GM19043 (cell line): Measurements from ENCODE around the gene CCDC102A.

Experiments
- ATAC-seq: cut with Tn5 transposase; IDR thresholded peaks from one replicate; pipeline ENCODE4 v1.9.1; 2021; ENCODE audit warnings: low read depth; ENCODE audit not compliant: unreplicated experiment

Gene CCDC102A

GRCh38 chr16:57468346-57468745, 68.0 kb downstream of the CCDC102A start:
- ATAC-seq, result no peak

- ATAC-seq, result no peak
Measured at GRCh38 chr16:57464523-57464922, 71.8 kb downstream of the CCDC102A start.

GRCh38 chr16:57462978-57463362, 73.4 kb downstream of the CCDC102A start:
- ATAC-seq, result no peak

- ATAC-seq, result peak; percentile 92
Measured at GRCh38 chr16:57462209-57462977, 74.0 kb downstream of the CCDC102A start, which contains the start of gene POLR2C. Gene POLR2C (plus strand): TSS chr16:57462679. CDS start chr16:57462725, 46 bp downstream.
